PC-9 (cell line): ENCODE measurements around the gene ZNF488.

Experiments
- CTCF ChIP-seq: fragments of 200-600 bp; sonication (generic); conservative IDR thresholded peaks from 2 replicates; pipeline ENCODE4 v1.6.1; 2017; ENCODE audit warnings: mixed run types, antibody characterized with exemption, mild to moderate bottlenecking, moderate library complexity
- EZH2 ChIP-seq: fragments of 200-600 bp; sonication (generic); IDR thresholded peaks from 2 replicates; pipeline ENCODE4 v1.8.0; 2017; ENCODE audit warnings: antibody characterized with exemption, low read depth

- no peak for TF ChIP-seq CTCF
- no peak for TF ChIP-seq EZH2
These were observed 31.9 kb downstream of the ZNF488 start for GRCh38 chr10:47351899-47352815.
